Colonic mucosa (tissue), 4 donors: ENCODE measurements around the gene IRGQ. TPM values are rescaled to one million over a fixed set of nuclear protein-coding genes. Genes with fewer than 3 reads are reported as not detected.

ENCODE experiments used
- DNase-seq: peaks from one replicate; pipeline ENCODE4 v3.0.0-alpha.2; 2020
- H3K27ac ChIP-seq: fragments of 200-600 bp; one replicate; pipeline ENCODE4 v1.8.0; 2021
- H3K27me3 ChIP-seq: fragments of 200-600 bp; one replicate; pipeline ENCODE4 v1.8.0; 2021
- H3K36me3 ChIP-seq: fragments of 200-600 bp; one replicate; pipeline ENCODE4 v1.8.0; 2021
- H3K4me1 ChIP-seq: fragments of 200-600 bp; one replicate; pipeline ENCODE4 v1.8.0; 2021; ENCODE audit warnings: mild to moderate bottlenecking
- H3K4me3 ChIP-seq: fragments of 200-600 bp; one replicate; pipeline ENCODE4 v1.8.0; 2021
- H3K9ac ChIP-seq, 2 donors: one replicate each; pipeline ENCODE4 v1.7.0; 2013; ENCODE audit warnings: control low read depth in 2 of 2, low read depth in 2 of 2, low read length in 2 of 2
- H3K9me3 ChIP-seq: fragments of 200-600 bp; one replicate; pipeline ENCODE4 v1.8.0; 2021
- CTCF ChIP-seq: fragments of 200-600 bp; IDR thresholded peaks from one replicate; pipeline ENCODE4 v1.8.0; 2022; ENCODE audit warnings: antibody characterized with exemption, mild to moderate bottlenecking
- intact Hi-C: fragments of 100-400 bp; cut with DNase I; formaldehyde crosslinking; loops from one replicate; pipeline ENCODE4 v1.14.1; 2022
- total RNA-seq, 2 donors: library from RNA; stranded (reverse); fragmentation: NEBNext Ultra II Directional in 1 of 2; extraction: Animal tissue kit (Norgen Biotek cat#: 25700) in 1 of 2; gene quantifications; one replicate each; pipeline ENCODE4 v1.2.1, GENCODE V29; 2021
- donor health status: healthy.
- donor health status: DM: no; HTN: no; CAD: no.
- donor health status: DM: no; HTN: no; CAD: no.

IRGQ gene
- total RNA-seq, 2 donors from 2014 or later, result 19.9 to 24.6 TPM

- Histone ChIP-seq H3K27ac (no peak overlapping the region), H3K4me3 (no peak overlapping the region), H3K9ac (no peak overlapping the region), H3K27me3 (no peaks in the 10 kb centered on the region), H3K4me1 (no peaks in the 10 kb centered on the region), H3K9me3 (no peaks in the 10 kb centered on the region), H3K36me3 (no peaks in the 10 kb centered on the region)
- intact Hi-C loops, result no loop called here
- TF ChIP-seq CTCF, result no peak
- DNase-seq, result no peak
Observed at GRCh38 chr19:43634872-43635560, 39.1 kb upstream of the IRGQ start.

- no peaks in the 10 kb centered on the region for H3K4me1 ChIP-seq
- no peak for TF ChIP-seq CTCF
- H3K9me3 ChIP-seq, result no peaks in the 10 kb centered on the region
- H3K27me3 ChIP-seq, result no peaks in the 10 kb centered on the region
- intact Hi-C loops, result no loop called here
- no peak overlapping the region for H3K9ac ChIP-seq
- H3K27ac ChIP-seq, result no peak overlapping the region
- DNase-seq, result no peak
- no peak overlapping the region for H3K4me3 ChIP-seq
- H3K36me3 ChIP-seq, result no peaks in the 10 kb centered on the region
Observed at GRCh38 chr19:43634506-43634871, 38.6 kb upstream of the IRGQ start.

GRCh38 chr19:43634068-43634467, 38.1 kb upstream of the IRGQ start:
- TF ChIP-seq CTCF, result no peak
- Histone ChIP-seq H3K36me3 (no peaks in the 10 kb centered on the region), H3K4me1 (no peaks in the 10 kb centered on the region), H3K27ac (no peak overlapping the region), H3K4me3 (no peak overlapping the region), H3K9me3 (no peaks in the 10 kb centered on the region), H3K27me3 (no peaks in the 10 kb centered on the region), H3K9ac (no peak overlapping the region)
- intact Hi-C loops, result no loop called here
- DNase-seq, result no peak

GRCh38 chr19:43633520-43633919, 37.6 kb upstream of the IRGQ start:
- H3K27me3 ChIP-seq, result no peaks in the 10 kb centered on the region
- H3K4me3 ChIP-seq, result no peak overlapping the region
- intact Hi-C loops, result no loop called here
- DNase-seq, result no peak
- H3K4me1 ChIP-seq, result no peaks in the 10 kb centered on the region
- no peak overlapping the region for H3K9ac ChIP-seq
- no peak for TF ChIP-seq CTCF
- H3K9me3 ChIP-seq, result no peaks in the 10 kb centered on the region
- H3K27ac ChIP-seq, result no peak overlapping the region
- H3K36me3 ChIP-seq, result no peaks in the 10 kb centered on the region

- no peak for TF ChIP-seq CTCF
- H3K9ac ChIP-seq, result no peak overlapping the region
- intact Hi-C loops, result no loop called here
- no peak overlapping the region for H3K4me3 ChIP-seq
- no peaks in the 10 kb centered on the region for H3K36me3 ChIP-seq
- H3K9me3 ChIP-seq, result no peaks in the 10 kb centered on the region
- no peaks in the 10 kb centered on the region for H3K27me3 ChIP-seq
- no peak for DNase-seq
- no peaks in the 10 kb centered on the region for H3K4me1 ChIP-seq
- no peak overlapping the region for H3K27ac ChIP-seq
Observed at GRCh38 chr19:43631491-43631890, 35.6 kb upstream of the IRGQ start.
